Measurements from ENCODE around the gene PTPRG. TPM values are rescaled to one million over a fixed set of nuclear protein-coding genes. Genes with fewer than 3 reads are reported as not detected.

PTPRG gene
- total and polyA plus RNA-seq, 10 of the 15 experiments (the other 5 are each of a cell fraction or from before 2014, with no cell fraction given), result 0.29 to 20.7 (median 1.4) TPM

GRCh38 chr3:62134061-62134496, 572.7 kb downstream of the PTPRG start:
- Histone ChIP-seq H2AFZ (ENCODE audit: control insufficient read depth, low read depth, low read length) (no peak overlapping the region), H3K4me2 (ENCODE audit: control insufficient read depth, insufficient read depth) (no peak overlapping the region), H3K4me1 (ENCODE audit: control insufficient read depth, insufficient read depth, low read length) (no peaks in the 10 kb centered on the region), H3K27me3 (replicated peaks in 1 of 2; ENCODE audit: control insufficient read depth in 2 of 2, insufficient read depth in 2 of 2, low read length in 1 of 2) (no peaks in the 10 kb centered on the region), H3K9ac (ENCODE audit: control insufficient read depth, insufficient read depth, low read length) (no peak overlapping the region), H3K9me3 (replicated peaks; ENCODE audit: control insufficient read depth, insufficient read depth, low read length) (no peaks in the 10 kb centered on the region), H3K27ac (ENCODE audit: control insufficient read depth, insufficient read depth) (no peak overlapping the region), H4K20me1 (ENCODE audit: control insufficient read depth, insufficient read depth) (no peaks in the 10 kb centered on the region), H3K36me3 (ENCODE audit: control insufficient read depth in 2 of 2, insufficient read depth in 2 of 2, low read length in 1 of 2) (no peaks in the 10 kb centered on the region), H3K79me2 (ENCODE audit: control insufficient read depth, insufficient read depth, low read length) (no peaks in the 10 kb centered on the region), H3K4me3 (no peak overlapping the region)
- POLR2A ChIA-PET, result no interaction called here
- no TSS peak for BruUV-seq (replicated peaks)
- DNase-seq (ENCODE audit: low read depth, low spot score), result no peak
- SMC1A ChIA-PET (ENCODE audit: uncharacterized antibody, unreplicated experiment), result interaction anchor here (0.6 kb wide), 1 partner anchor 251 kb away, joined by 3 read pairs; no protein-coding TSS in a partner anchor
- FAIRE-seq, result no peak
- TF ChIP-seq CEBPB (IDR thresholded peaks at IDR 0.05; ENCODE audit: borderline replicate concordance in 1 of 2, low read depth in 2 of 2, low read length in 2 of 2) (no peak), POLR2AphosphoS2 (IDR thresholded peaks at IDR 0.05; ENCODE audit: low read depth, low read length) (no peak), MEF2A (IDR thresholded peaks at IDR 0.05; ENCODE audit: insufficient read depth, low read depth, low read length) (no peak), EGR1 (IDR thresholded peaks at IDR 0.05; ENCODE audit: borderline replicate concordance in 1 of 2, low read depth in 2 of 2, low read length in 2 of 2) (no peak), NR2F1 (conservative IDR thresholded peaks at IDR 0.05) (no peak), BCL3 (IDR thresholded peaks at IDR 0.05; ENCODE audit: borderline replicate concordance, insufficient read depth, low read depth, low read length, poor library complexity, severe bottlenecking) (no peak), ZBED1 (IDR thresholded peaks at IDR 0.05; ENCODE audit: borderline replicate concordance) (no peak), FOS (IDR thresholded peaks at IDR 0.05; ENCODE audit: borderline replicate concordance, extremely low read depth, insufficient read length) (no peak), BCL11A (IDR thresholded peaks at IDR 0.05; ENCODE audit: low read depth, low read length) (no peak), MAX (IDR thresholded peaks at IDR 0.05; ENCODE audit: low read depth, low read length) (no peak), PAX5 (IDR thresholded peaks at IDR 0.05; ENCODE audit: borderline replicate concordance, low read depth, low read length) (no peak), POU2F2 (IDR thresholded peaks at IDR 0.05; ENCODE audit: borderline replicate concordance, low read depth, low read length) (no peak), YY1 (IDR thresholded peaks at IDR 0.05; ENCODE audit: low read depth, low read length) (no peak), NR2C1 (IDR thresholded peaks at IDR 0.05) (no peak), MTA3 (IDR thresholded peaks at IDR 0.05; ENCODE audit: borderline replicate concordance, low read length) (no peak), KLF5 (IDR thresholded peaks at IDR 0.05; ENCODE audit: partially characterized antibody) (no peak), MYB (IDR thresholded peaks at IDR 0.05; ENCODE audit: borderline replicate concordance, low read depth, low read length) (no peak), RCOR1 (conservative IDR thresholded peaks at IDR 0.05; ENCODE audit: low read depth, low read length) (no peak), ZBTB4 (CRISPR knock-in tag; IDR thresholded peaks at IDR 0.05) (no peak)
- intact Hi-C loops (cut with micrococcal nuclease; ENCODE audit: unreplicated experiment) (no loop called here), in situ Hi-C loops (cut with MboI) (no loop called here)
- WGBS (ENCODE audit: insufficient coverage, insufficient replicate concordance, low lambda C conversion rate, missing lambda C conversion rate), result 3% methylated on average over 6 of the region's 6 CpGs
- CTCF ChIA-PET, result interaction anchor here (1.3 to 3.3 kb wide), 3 partner anchors 10 to 276 kb away, joined by 3 to 16 read pairs (median 4); no protein-coding TSS in a partner anchor
- no peak; the same call in 2 of the 3 replicates for ATAC-seq
- RAD21 ChIA-PET (ENCODE audit: unreplicated experiment), result interaction anchor here (0.8 to 1.4 kb wide), 2 partner anchors 275 to 569 kb away, joined by 3 to 5 read pairs; no protein-coding TSS in a partner anchor
